ENCODE data around the gene ISLR2.

The ISLR2 gene

GRCh38 chr15:74170071-74170844 lies 39.9 kb downstream of the ISLR2 start:
- no peaks in the 10 kb centered on the region for H3K9me3 ChIP-seq (ENCODE audit: insufficient read depth, low read length, severe bottlenecking)
- no peaks in the 10 kb centered on the region for H4K20me1 ChIP-seq (ENCODE audit: insufficient read depth, low read length)
- peaks cover 12% of the 10 kb centered on the region for H3K27me3 ChIP-seq (ENCODE audit: insufficient read depth, low read length, poor library complexity)
- no peak for DNase-seq
- no peaks in the 10 kb centered on the region for H3K36me3 ChIP-seq (ENCODE audit: insufficient read depth, low read length)
- H3K4me1 ChIP-seq (ENCODE audit: insufficient read depth, low read length) = no peaks in the 10 kb centered on the region
- ATAC-seq (ENCODE audit: insufficient read depth, low read depth) = no peak
- no peak overlapping the region for H3K4me2 ChIP-seq (ENCODE audit: insufficient read depth, low read length)
- no peak overlapping the region for H3K4me3 ChIP-seq (ENCODE audit: low read depth in 1 of 2, low read length in 2 of 2)
- H3K27ac ChIP-seq (ENCODE audit: low read length) = no peak overlapping the region
- H2AFZ ChIP-seq (ENCODE audit: low read depth, low read length) = no peak overlapping the region
- no peak overlapping the region for H3K9ac ChIP-seq (ENCODE audit: low read depth, low read length)
- TF ChIP-seq EZH2 (IDR thresholded peaks at IDR 0.05; ENCODE audit: borderline replicate concordance, low read depth, low read length, severe bottlenecking) = no peak
- no peak for TF ChIP-seq CTCF (IDR thresholded peaks at IDR 0.05; ENCODE audit: borderline replicate concordance, extremely low read depth, low read length, poor library complexity, severe bottlenecking)
- no peaks in the 10 kb centered on the region for H3K79me2 ChIP-seq (ENCODE audit: insufficient read depth, low read length)

- TF ChIP-seq EZH2 (IDR thresholded peaks at IDR 0.05; ENCODE audit: borderline replicate concordance, low read depth, low read length, severe bottlenecking) = no peak
- TF ChIP-seq CTCF (IDR thresholded peaks at IDR 0.05; ENCODE audit: borderline replicate concordance, extremely low read depth, low read length, poor library complexity, severe bottlenecking) = no peak
- Histone ChIP-seq H4K20me1 (ENCODE audit: insufficient read depth, low read length) (no peaks in the 10 kb centered on the region), H3K27ac (ENCODE audit: low read length) (no peak overlapping the region), H3K27me3 (ENCODE audit: insufficient read depth, low read length, poor library complexity) (peaks cover 12% of the 10 kb centered on the region), H3K36me3 (ENCODE audit: insufficient read depth, low read length) (no peaks in the 10 kb centered on the region), H3K79me2 (ENCODE audit: insufficient read depth, low read length) (no peaks in the 10 kb centered on the region), H3K9ac (ENCODE audit: low read depth, low read length) (no peak overlapping the region), H3K4me2 (ENCODE audit: insufficient read depth, low read length) (no peak overlapping the region), H2AFZ (ENCODE audit: low read depth, low read length) (no peak overlapping the region), H3K9me3 (ENCODE audit: insufficient read depth, low read length, severe bottlenecking) (no peaks in the 10 kb centered on the region), H3K4me1 (ENCODE audit: insufficient read depth, low read length) (no peaks in the 10 kb centered on the region), H3K4me3 (ENCODE audit: low read depth in 1 of 2, low read length in 2 of 2) (no peak overlapping the region)
- DNase-seq (no peak), ATAC-seq (ENCODE audit: insufficient read depth, low read depth) (no peak)
Measured at GRCh38 chr15:74170875-74171578, 40.6 kb downstream of the ISLR2 start.

GRCh38 chr15:74171965-74172541 lies 41.7 kb downstream of the ISLR2 start:
- H3K79me2 ChIP-seq (ENCODE audit: insufficient read depth, low read length) = no peaks in the 10 kb centered on the region
- no peaks in the 10 kb centered on the region for H3K9me3 ChIP-seq (ENCODE audit: insufficient read depth, low read length, severe bottlenecking)
- H3K9ac ChIP-seq (ENCODE audit: low read depth, low read length) = no peak overlapping the region
- TF ChIP-seq EZH2 (IDR thresholded peaks at IDR 0.05; ENCODE audit: borderline replicate concordance, low read depth, low read length, severe bottlenecking) = no peak
- TF ChIP-seq CTCF (IDR thresholded peaks at IDR 0.05; ENCODE audit: borderline replicate concordance, extremely low read depth, low read length, poor library complexity, severe bottlenecking) = no peak
- ATAC-seq (ENCODE audit: insufficient read depth, low read depth) (no peak), DNase-seq (no peak)
- no peaks in the 10 kb centered on the region for H3K36me3 ChIP-seq (ENCODE audit: insufficient read depth, low read length)
- no peak overlapping the region for H2AFZ ChIP-seq (ENCODE audit: low read depth, low read length)
- no peaks in the 10 kb centered on the region for H4K20me1 ChIP-seq (ENCODE audit: insufficient read depth, low read length)
- no peak overlapping the region for H3K4me2 ChIP-seq (ENCODE audit: insufficient read depth, low read length)
- H3K27me3 ChIP-seq (ENCODE audit: insufficient read depth, low read length, poor library complexity) = peaks cover 12% of the 10 kb centered on the region
- no peak overlapping the region for H3K27ac ChIP-seq (ENCODE audit: low read length)
- H3K4me3 ChIP-seq (ENCODE audit: low read depth in 1 of 2, low read length in 2 of 2) = no peak overlapping the region
- no peaks in the 10 kb centered on the region for H3K4me1 ChIP-seq (ENCODE audit: insufficient read depth, low read length)
